A549 treated with AZD9567 at 1 μM for 4 hours (cell line): ENCODE measurements around the gene SLC66A2. TPM values are rescaled to one million over a fixed set of nuclear protein-coding genes. Genes with fewer than 3 reads are reported as not detected.

Experiments used
- total RNA-seq: library from RNA; stranded (reverse); fragments of 200-300 nt; extraction: Qiagen RNA extraction; gene quantifications from 5 replicates; pipeline ENCODE4 v1.2.3, GENCODE V29; 2022; ENCODE audit not compliant: insufficient read depth

The SLC66A2 gene
- total RNA-seq: 13.1 to 21.6 TPM (median 20.1 TPM) in 5 replicates

DNA sequence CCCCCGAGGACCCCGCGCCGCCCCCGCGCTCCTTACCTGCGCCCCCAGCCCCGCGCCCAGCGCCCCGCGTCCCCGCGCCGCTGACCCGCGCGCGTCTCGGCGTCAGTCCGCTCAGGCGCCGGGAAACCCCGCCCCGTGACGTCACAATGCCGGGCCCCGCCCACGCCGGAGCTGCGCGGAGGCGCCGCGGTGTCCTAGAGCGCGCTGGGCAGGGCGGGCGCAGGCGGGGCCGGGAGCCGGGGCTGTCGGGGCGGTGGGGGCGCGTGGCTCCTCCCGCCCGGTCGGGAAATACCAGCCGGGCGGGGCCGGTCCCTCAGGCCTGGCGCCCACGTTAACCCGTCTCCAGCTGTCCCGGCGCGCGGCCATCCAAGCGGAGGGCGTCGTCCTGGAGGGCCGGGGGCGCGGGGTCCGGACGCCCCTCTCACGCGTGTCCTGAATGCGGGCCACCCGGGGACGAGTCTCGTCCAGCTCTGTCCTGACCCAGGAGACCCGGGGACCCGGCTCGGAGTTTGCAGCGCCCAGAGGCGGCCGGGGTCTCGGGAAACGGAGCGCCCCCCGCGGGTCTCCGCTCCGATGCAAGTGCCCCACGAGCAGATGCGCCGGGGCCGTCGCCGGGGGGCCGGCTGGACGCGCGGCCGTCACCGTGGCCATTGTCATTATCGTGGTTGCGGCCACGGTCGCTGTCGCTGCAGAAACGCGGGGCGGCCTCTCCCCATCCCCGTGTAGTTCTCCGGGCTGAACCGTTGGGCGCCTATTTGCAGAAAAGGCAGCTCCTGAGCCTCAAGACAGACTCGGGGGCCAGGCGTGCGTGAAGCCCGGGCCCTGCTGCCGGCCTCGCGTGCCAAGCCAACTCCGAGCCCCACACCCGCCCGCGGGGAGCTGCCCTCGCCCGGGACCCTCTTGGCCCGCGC, at the start of gene SLC66A2:
TSS of gene SLC66A2 (minus strand) at position 109 of the 911 bp plus-strand sequence. CDS start 727 bp downstream, outside the sequence.

DNA sequence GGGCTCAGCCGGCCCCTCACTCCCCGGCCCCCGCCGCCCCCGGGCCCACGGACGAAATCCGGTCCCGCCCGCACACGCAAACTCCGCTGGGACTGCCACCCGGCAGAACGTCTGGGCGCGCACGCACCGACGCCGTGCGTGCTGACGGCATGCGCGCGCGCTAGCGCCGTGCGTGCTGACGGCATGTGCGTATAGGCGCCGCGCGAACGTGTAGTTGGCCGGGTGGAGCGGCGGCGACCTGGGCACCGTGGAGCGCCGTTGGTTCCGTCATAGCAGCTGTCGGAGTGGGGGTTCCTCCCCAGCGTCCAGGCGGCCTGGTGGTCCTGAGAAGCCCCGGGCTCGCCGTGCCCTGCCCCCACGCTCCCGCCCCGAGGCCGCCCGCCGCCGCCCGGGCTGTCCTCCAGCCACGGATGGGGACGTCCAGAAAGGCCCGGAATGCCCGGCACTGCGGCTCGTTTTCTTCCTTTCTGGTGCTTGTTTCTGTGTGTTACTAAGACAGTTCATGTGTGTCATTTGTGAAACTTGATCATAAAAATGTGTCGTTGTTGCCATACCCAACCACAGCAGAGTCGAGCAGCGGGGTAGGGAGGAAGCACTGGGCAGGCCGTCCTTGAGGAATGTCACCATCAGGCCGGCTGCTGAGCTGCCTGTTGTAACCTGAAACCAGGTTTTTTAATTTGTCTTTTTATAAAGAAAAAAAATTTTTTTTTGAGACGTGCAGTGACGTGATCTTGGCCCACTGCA, 37.2 kb upstream of the SLC66A2 start, which contains the start of gene TXNL4A:
TSS of gene TXNL4A (minus strand) at position 113 of the 744 bp plus-strand sequence. CDS start 171 bp downstream, outside the sequence.

DNA sequence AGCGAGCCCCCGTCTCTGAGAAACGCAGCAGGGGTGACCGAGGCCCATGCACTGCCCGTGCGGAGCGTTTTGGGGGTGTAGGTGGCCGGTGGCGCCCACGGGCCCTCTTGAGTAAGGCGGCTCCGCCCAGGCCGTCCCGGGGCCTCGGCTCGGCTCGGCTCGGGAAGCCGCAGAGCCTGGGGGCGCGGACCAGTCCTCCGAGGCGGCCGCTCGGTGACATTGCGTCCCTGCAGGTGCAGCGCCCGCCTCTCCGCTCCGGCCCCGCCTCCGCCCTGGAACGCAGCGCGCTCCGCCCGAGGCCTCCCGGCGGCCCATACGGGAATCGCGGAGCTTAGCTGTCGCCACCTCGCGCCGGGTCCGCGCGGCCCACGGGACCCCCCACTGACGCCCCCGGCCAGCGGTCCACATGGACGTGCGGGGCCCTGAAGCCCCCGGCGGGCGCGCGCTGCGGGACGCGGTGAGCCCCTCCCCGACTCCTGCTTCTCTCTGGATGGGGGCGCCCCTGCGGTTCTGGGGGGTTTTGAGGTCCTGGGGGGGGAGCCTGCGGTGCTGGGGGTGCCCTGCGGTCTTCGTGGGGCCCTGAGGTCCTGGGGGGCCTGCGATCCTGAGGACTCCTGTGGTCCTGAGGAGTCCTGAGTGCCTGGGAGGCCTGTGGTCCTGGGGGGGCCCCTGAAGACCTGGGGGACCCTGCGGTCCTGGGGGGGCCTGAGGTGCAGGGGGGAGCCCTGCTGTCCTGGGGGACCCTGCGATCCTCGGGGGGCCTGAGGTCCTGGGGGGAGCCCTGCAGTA, 13.1 kb upstream of the SLC66A2 start, which contains the start of gene HSBP1L1:
TSS of gene HSBP1L1 (plus strand) at position 314 of the 789 bp plus-strand sequence. CDS start at position 407, 93 bp downstream.

Other genes with a start within 250 kb of the SLC66A2 start
- not detected in 5 replicates for gene KCNG2, start 153.7 kb downstream of the SLC66A2 start, total RNA-seq
- 7.4 to 12.1 TPM (median 11.0 TPM) in 5 replicates for gene HSBP1L1, start 13.0 kb upstream of the SLC66A2 start, total RNA-seq
- gene TXNL4A, start 36.9 kb upstream of the SLC66A2 start, total RNA-seq: 68.7 to 154 TPM (median 153 TPM) in 5 replicates
- 30.7 to 32.9 TPM (median 32.5 TPM) in 5 replicates for gene RBFA, start 82.8 kb upstream of the SLC66A2 start, total RNA-seq
- gene ADNP2, start 157.6 kb upstream of the SLC66A2 start, total RNA-seq: 10.9 to 11.8 TPM (median 11.3 TPM) in 5 replicates